GM12878 (cell line): Measurements from ENCODE around the gene COL4A2. TPM values are rescaled to one million over a fixed set of nuclear protein-coding genes. Genes with fewer than 3 reads are reported as not detected.

Experiments used
- ATAC-seq: fragments of 200-7000 bp; cut with Tn5 transposase; 3 replicates; pipeline ENCODE4 v1.9.1; 2020; ENCODE audit warnings: mild to moderate bottlenecking, moderate library complexity
- BruUV-seq: library from RNA; stranded (reverse); fragments of 400-500 nt; replicated peaks from 2 replicates; lab custom pipeline; 2021; lab: Mats Ljungman, UMichigan
- CTCF ChIA-PET: fragments of 300-600 bp; sonication (Branson Sonifier 250); formaldehyde crosslinking; extraction: SDS; loops from one replicate; lab custom pipeline; 2021; ENCODE audit warnings: inconsistent platforms; lab: Yijun Ruan, JAX
- POLR2A ChIA-PET: fragments of 350-600 bp; formaldehyde crosslinking; extraction: SDS; loops from one replicate; lab custom pipeline; 2021; ENCODE audit warnings: inconsistent platforms; lab: Charles Lee
- RAD21 ChIA-PET: fragments of 300-600 bp; sonication (Branson Sonifier 250); formaldehyde crosslinking; loops from one replicate; lab custom pipeline; 2023; ENCODE audit warnings: antibody characterized with exemption; ENCODE audit not compliant: unreplicated experiment; lab: Charles Lee
- SMC1A ChIA-PET: fragments of 300-600 bp; sonication (Branson Sonifier 250); formaldehyde crosslinking; loops from one replicate; lab custom pipeline; 2023; ENCODE audit not compliant: unreplicated experiment, uncharacterized antibody; lab: Charles Lee
- DNase-seq: peaks from one replicate; pipeline ENCODE4 v3.0.0-alpha.2; 2011; ENCODE audit warnings: low read depth, low spot score
- FAIRE-seq: peaks from 3 replicates; lab custom pipeline; 2011; peaks lifted over from hg19 to GRCh38; lab: Jason Lieb, UNC
- H2AFZ ChIP-seq: 2 replicates; pipeline ENCODE4 v1.6.0; 2011; ENCODE audit warnings: low read depth, low read length, control low read depth; ENCODE audit not compliant: control insufficient read depth
- H3K27ac ChIP-seq: 2 replicates; pipeline ENCODE4 v1.5.1; 2011; ENCODE audit warnings: control low read depth; ENCODE audit not compliant: control insufficient read depth, insufficient read depth
- H3K27me3 ChIP-seq, 2 experiments: replicated peaks in 1 of 2; 2 replicates each; pipeline versions ENCODE4 v1.6.0 to v1.6.1; 2011; ENCODE audit warnings: low read length in 1 of 2; ENCODE audit not compliant: control insufficient read depth in 2 of 2, insufficient read depth in 2 of 2
- H3K36me3 ChIP-seq, 2 experiments: 2 replicates each; pipeline ENCODE4 v1.5.1; 2011; ENCODE audit warnings: low read length in 1 of 2; ENCODE audit not compliant: control insufficient read depth in 2 of 2, insufficient read depth in 2 of 2
- H3K4me1 ChIP-seq: 2 replicates; pipeline ENCODE4 v1.6.1; 2011; ENCODE audit warnings: mild to moderate bottlenecking, low read length, moderate library complexity, mixed read lengths; ENCODE audit not compliant: control insufficient read depth, insufficient read depth
- H3K4me2 ChIP-seq: 2 replicates; pipeline ENCODE4 v1.6.0; 2011; ENCODE audit warnings: control low read depth; ENCODE audit not compliant: control insufficient read depth, insufficient read depth
- H3K4me3 ChIP-seq: fragments of 200-600 bp; sonication (generic); 2 replicates; pipeline ENCODE4 v1.5.1; 2016
- H3K79me2 ChIP-seq: 2 replicates; pipeline ENCODE4 v1.6.0; 2011; ENCODE audit warnings: low read length; ENCODE audit not compliant: control insufficient read depth, insufficient read depth
- H3K9ac ChIP-seq: 2 replicates; pipeline ENCODE4 v1.8.0; 2011; ENCODE audit warnings: low read length, control low read depth, mixed read lengths; ENCODE audit not compliant: control insufficient read depth, insufficient read depth
- H3K9me3 ChIP-seq: replicated peaks from 3 replicates; pipeline ENCODE4 v1.5.1; 2011; ENCODE audit warnings: mild to moderate bottlenecking, low read length; ENCODE audit not compliant: control insufficient read depth, insufficient read depth
- H4K20me1 ChIP-seq: 2 replicates; pipeline ENCODE4 v1.6.0; 2011; ENCODE audit not compliant: control insufficient read depth, insufficient read depth
- CTCF ChIP-seq, 3 experiments: IDR thresholded peaks in 2 of 3; conservative IDR thresholded peaks in 1 of 3; 2 replicates each; pipeline ENCODE4 v1.5.1; 2011; ENCODE audit warnings: low read depth in 3 of 3, low read length in 3 of 3, mild to moderate bottlenecking in 3 of 3, control low read depth in 2 of 3, moderate library complexity in 2 of 3, inconsistent platforms in 1 of 3, mixed read lengths in 1 of 3; ENCODE audit not compliant: control insufficient read depth in 2 of 3, insufficient read depth in 1 of 3; ENCODE audit errors: extremely low read depth in 1 of 3
- ELK1 ChIP-seq: IDR thresholded peaks from 2 replicates; pipeline ENCODE4 v1.6.1; 2012; ENCODE audit warnings: low read depth, low read length, improper control_type of control experiment
- EP300 ChIP-seq, 2 experiments: fragments of 150-350 bp in 1 of 2; IDR thresholded peaks; 2 replicates each; pipeline ENCODE4 v1.6.1; 2011 to 2012; ENCODE audit warnings: low read depth in 2 of 2, low read length in 2 of 2, borderline replicate concordance in 1 of 2, improper control_type of control experiment in 1 of 2, inconsistent platforms in 1 of 2; ENCODE audit not compliant: control insufficient read depth in 1 of 2
- ETV6 ChIP-seq, 2 experiments: fragments of 450-650 bp in 1 of 2; IDR thresholded peaks in 1 of 2; conservative IDR thresholded peaks in 1 of 2; 2 replicates each; pipeline ENCODE4 v1.6.1; 2014; ENCODE audit warnings: antibody characterized with exemption in 1 of 2, borderline replicate concordance in 1 of 2, low read depth in 1 of 2, mild to moderate bottlenecking in 1 of 2, moderate library complexity in 1 of 2
- HDAC6 ChIP-seq: fragments of 200-600 bp; sonication (generic); IDR thresholded peaks from one replicate; pipeline ENCODE4 v1.8.0; 2017; ENCODE audit warnings: antibody characterized with exemption; ENCODE audit not compliant: unreplicated experiment
- IRF4 ChIP-seq: IDR thresholded peaks from 2 replicates; pipeline ENCODE4 v1.6.1; 2011; ENCODE audit warnings: low read depth, low read length
- MTA2 ChIP-seq: fragments of 450-650 bp; IDR thresholded peaks from 2 replicates; pipeline ENCODE4 v1.6.1; 2016; ENCODE audit warnings: low read depth, mild to moderate bottlenecking, moderate library complexity
- POLR2AphosphoS5 ChIP-seq: IDR thresholded peaks from 2 replicates; pipeline ENCODE4 v1.6.1; 2011; ENCODE audit warnings: mild to moderate bottlenecking, low read length, inconsistent platforms
- ZNF207 ChIP-seq: fragments of 450-650 bp; IDR thresholded peaks from 2 replicates; pipeline ENCODE4 v1.6.1; 2014; ENCODE audit warnings: antibody characterized with exemption, mild to moderate bottlenecking, borderline replicate concordance
- WGBS: methylation state at CpG from one replicate; pipeline ENCODE4 v1.1.6; 2016; ENCODE audit warnings: low lambda C conversion rate; ENCODE audit not compliant: insufficient replicate concordance, insufficient coverage; ENCODE audit errors: missing lambda C conversion rate; 5-methylcytosine and 5-hydroxymethylcytosine counted together
- in situ Hi-C: fragments of 300-500 bp; cut with MboI; formaldehyde crosslinking; loops from 9 replicates; pipeline ENCODE4 v1.14.3; 2018; ENCODE audit warnings: mixed read lengths
- intact Hi-C: fragments of 100-400 bp; cut with micrococcal nuclease; formaldehyde crosslinking; loops from one replicate; pipeline ENCODE4 v1.14.2; 2022; ENCODE audit not compliant: unreplicated experiment
- polyA plus RNA-seq, 11 experiments: library from polyadenylated mRNA; depleted of rRNA in 4 of 11; unstranded in 6 of 11; stranded (reverse) in 5 of 11; fragments of >200 nt; fragmentation: Nextera tagmentation in 4 of 11; fragmentation: Illumina TruSeq in 1 of 11; extraction: Ambion mirVana in 4 of 11; extraction: Trizol in 1 of 11; gene quantifications; 1 replicate in 1 of 11; 2 replicates in 10 of 11; pipeline versions ENCODE4 v1.2.1 to v1.2.3, GENCODE V29; 2011 to 2016; ENCODE audit warnings: inconsistent platforms in 2 of 11, missing spikeins in 2 of 11, low read depth in 1 of 11
- total RNA-seq, 4 experiments: library from RNA; depleted of rRNA in 3 of 4; stranded (reverse); fragments of >200 nt in 3 of 4; fragmentation: Illumina TruSeq in 1 of 4; extraction: Trizol in 1 of 4; gene quantifications; 2 replicates each; pipeline versions ENCODE4 v1.2.1 to v1.2.3, GENCODE V29; 2013 to 2021
- TF ChIP-seq, protein P1 (sequence below): IDR thresholded peaks from 2 replicates; pipeline ENCODE4 v1.6.1; 2011; ENCODE audit warnings: borderline replicate concordance, low read depth, mild to moderate bottlenecking, moderate library complexity, low read length; ENCODE audit not compliant: insufficient read depth, poor library complexity, severe bottlenecking

Gene COL4A2
- total and polyA plus RNA-seq, 10 of the 15 experiments (the other 5 are each of a cell fraction or from before 2014, with no cell fraction given): 0.16 to 1.6 (median 0.62) TPM; not detected in 3

DNA sequence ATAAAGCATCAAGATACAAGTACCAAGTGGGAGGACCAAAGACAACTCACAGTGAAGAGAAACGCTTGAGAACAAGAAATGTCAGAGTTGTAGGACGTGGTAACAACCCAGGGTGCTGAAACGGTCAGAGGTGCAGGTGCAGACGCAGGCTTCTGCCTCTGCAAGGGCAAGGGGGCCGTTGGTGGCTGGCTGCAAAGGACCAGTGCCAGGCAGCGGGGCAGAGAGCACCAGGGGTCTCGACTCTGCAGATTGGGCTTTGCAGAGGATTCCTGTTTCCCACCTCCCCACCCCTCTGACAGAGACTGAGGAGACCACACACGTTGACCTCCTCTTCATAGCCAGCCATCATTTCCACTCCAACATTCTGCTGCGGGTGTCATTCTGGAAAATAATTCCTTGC lies 216.1 kb downstream of the COL4A2 start:
- Histone ChIP-seq H2AFZ (no peak overlapping the region), H3K36me3 (peaks cover 4 to 5% of the 10 kb centered on the region in 2 experiments; a peak in 3 of 4 replicates), H3K9me3 (no peaks in the 10 kb centered on the region), H3K27ac (no peak overlapping the region), H3K4me2 (no peak overlapping the region), H3K4me1 (peaks cover 18% of the 10 kb centered on the region), H3K9ac (no peak overlapping the region), H3K27me3 (no peaks in the 10 kb centered on the region), H4K20me1 (no peaks in the 10 kb centered on the region), H3K4me3 (no peak overlapping the region), H3K79me2 (no peaks in the 10 kb centered on the region)
- ChIA-PET CTCF (no interaction called here), SMC1A (interaction anchor here (5.9 kb wide), 1 partner anchor 68 kb away, joined by 38 read pairs; no protein-coding TSS in a partner anchor), POLR2A (interaction anchor here (1.5 kb wide), 1 partner anchor 9 kb away, joined by 4 read pairs; no protein-coding TSS in a partner anchor), RAD21 (no interaction called here)
- in situ Hi-C loops: no loop called here
- BruUV-seq: no TSS peak
- DNase-seq: no peak
- 28% methylated on average over 9 of the region's 9 CpGs for WGBS
- no peak for TF ChIP-seq IRF4
- TF ChIP-seq CTCF (IDR thresholded peaks at IDR 0.05 in 2 of 3, conservative IDR thresholded peaks at IDR 0.05 in 1 of 3; ENCODE audit: control insufficient read depth in 2 of 3, extremely low read depth in 1 of 3, insufficient read depth in 1 of 3, low read depth in 3 of 3, low read length in 3 of 3): no peak
- TF ChIP-seq, protein P1, sequence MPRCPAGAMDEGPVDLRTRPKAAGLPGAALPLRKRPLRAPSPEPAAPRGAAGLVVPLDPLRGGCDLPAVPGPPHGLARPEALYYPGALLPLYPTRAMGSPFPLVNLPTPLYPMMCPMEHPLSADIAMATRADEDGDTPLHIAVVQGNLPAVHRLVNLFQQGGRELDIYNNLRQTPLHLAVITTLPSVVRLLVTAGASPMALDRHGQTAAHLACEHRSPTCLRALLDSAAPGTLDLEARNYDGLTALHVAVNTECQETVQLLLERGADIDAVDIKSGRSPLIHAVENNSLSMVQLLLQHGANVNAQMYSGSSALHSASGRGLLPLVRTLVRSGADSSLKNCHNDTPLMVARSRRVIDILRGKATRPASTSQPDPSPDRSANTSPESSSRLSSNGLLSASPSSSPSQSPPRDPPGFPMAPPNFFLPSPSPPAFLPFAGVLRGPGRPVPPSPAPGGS: no peak
- no peak for TF ChIP-seq MTA2
- TF ChIP-seq ZNF207: no peak
- no peak for TF ChIP-seq ETV6 (conservative IDR thresholded peaks at IDR 0.05 in 1 of 2, IDR thresholded peaks at IDR 0.05 in 1 of 2; ENCODE audit: borderline replicate concordance in 1 of 2, low read depth in 1 of 2)
- TF ChIP-seq EP300 (IDR thresholded peaks at IDR 0.05; ENCODE audit: borderline replicate concordance in 1 of 2, control insufficient read depth in 1 of 2, low read depth in 2 of 2, low read length in 2 of 2): no peak
- TF ChIP-seq HDAC6: no peak
- no peak for TF ChIP-seq POLR2AphosphoS5
- no peak for TF ChIP-seq ELK1
- intact Hi-C loops: no loop called here
- ATAC-seq: no peak
- no peak for FAIRE-seq
